ENCODE data around the gene RNMT.

Gene RNMT

GRCh38 chr18:13756261-13756660, 29.8 kb downstream of the RNMT start:
- H3K36me3 ChIP-seq (ENCODE audit: control insufficient read depth, insufficient read depth, low read length), result peaks cover 6% of the 10 kb centered on the region

GRCh38 chr18:13756671-13757070, 30.2 kb downstream of the RNMT start:
- H3K4me3 ChIP-seq (replicated peaks; ENCODE audit: low read depth, low read length), result no peak overlapping the region
- no peak for DNase-seq (ENCODE audit: extremely low read depth, insufficient read length)
- H3K36me3 ChIP-seq (ENCODE audit: control insufficient read depth, insufficient read depth, low read length), result peaks cover 6% of the 10 kb centered on the region
- H3K27me3 ChIP-seq (replicated peaks; ENCODE audit: control insufficient read depth, insufficient read depth, low read length), result no peaks in the 10 kb centered on the region
- no peak for TF ChIP-seq CTCF (IDR thresholded peaks at IDR 0.05; ENCODE audit: insufficient read depth, low read length, poor library complexity, severe bottlenecking)

More at GRCh38 chr18:13756261-13756660, 29.8 kb downstream of the RNMT start:
- H3K27me3 ChIP-seq (replicated peaks; ENCODE audit: control insufficient read depth, insufficient read depth, low read length), result no peaks in the 10 kb centered on the region
- no peak for DNase-seq (ENCODE audit: extremely low read depth, insufficient read length)
- TF ChIP-seq CTCF (IDR thresholded peaks at IDR 0.05; ENCODE audit: insufficient read depth, low read length, poor library complexity, severe bottlenecking), result no peak
- no peak overlapping the region for H3K4me3 ChIP-seq (replicated peaks; ENCODE audit: low read depth, low read length)

- Histone ChIP-seq H3K4me3 (replicated peaks; ENCODE audit: low read depth, low read length) (no peak overlapping the region), H3K27me3 (replicated peaks; ENCODE audit: control insufficient read depth, insufficient read depth, low read length) (no peaks in the 10 kb centered on the region), H3K36me3 (ENCODE audit: control insufficient read depth, insufficient read depth, low read length) (peaks cover 5% of the 10 kb centered on the region)
- DNase-seq (ENCODE audit: extremely low read depth, insufficient read length), result no peak
- no peak for TF ChIP-seq CTCF (IDR thresholded peaks at IDR 0.05; ENCODE audit: insufficient read depth, low read length, poor library complexity, severe bottlenecking)
Measured at GRCh38 chr18:13758622-13759021, 32.1 kb downstream of the RNMT start.

GRCh38 chr18:13760047-13760446, 33.6 kb downstream of the RNMT start:
- H3K36me3 ChIP-seq (ENCODE audit: control insufficient read depth, insufficient read depth, low read length), result peaks cover 3% of the 10 kb centered on the region
- TF ChIP-seq CTCF (IDR thresholded peaks at IDR 0.05; ENCODE audit: insufficient read depth, low read length, poor library complexity, severe bottlenecking), result no peak
- DNase-seq (ENCODE audit: extremely low read depth, insufficient read length), result no peak
- H3K27me3 ChIP-seq (replicated peaks; ENCODE audit: control insufficient read depth, insufficient read depth, low read length), result no peaks in the 10 kb centered on the region
- no peak overlapping the region for H3K4me3 ChIP-seq (replicated peaks; ENCODE audit: low read depth, low read length)

- no peaks in the 10 kb centered on the region for H3K27me3 ChIP-seq (replicated peaks; ENCODE audit: control insufficient read depth, insufficient read depth, low read length)
- H3K36me3 ChIP-seq (ENCODE audit: control insufficient read depth, insufficient read depth, low read length), result no peaks in the 10 kb centered on the region; the same call in 1 of the 2 replicates
- TF ChIP-seq CTCF (IDR thresholded peaks at IDR 0.05; ENCODE audit: insufficient read depth, low read length, poor library complexity, severe bottlenecking), result no peak
- H3K4me3 ChIP-seq (replicated peaks; ENCODE audit: low read depth, low read length), result no peak overlapping the region
- DNase-seq (ENCODE audit: extremely low read depth, insufficient read length), result no peak
Measured at GRCh38 chr18:13762690-13763439, 36.4 kb downstream of the RNMT start.
